Vagina (tissue), 2 donors: Measurements from ENCODE around the gene ITGBL1.

ENCODE experiments used
- POLR2A ChIP-seq, 2 donors: fragments of 450-650 bp; IDR thresholded peaks; one replicate each; pipeline ENCODE4 v1.6.1; 2017; ENCODE audit warnings: antibody characterized with exemption in 2 of 2, mild to moderate bottlenecking in 2 of 2, moderate library complexity in 2 of 2
- TF ChIP-seq, protein P1 (sequence below), 3 experiments: fragments of 450-650 bp in 2 of 3; fragments of 200-600 bp in 1 of 3; sonication (generic) in 1 of 3; IDR thresholded peaks; one replicate each; pipeline ENCODE4 v1.5.1; 2017 to 2019; ENCODE audit warnings: antibody characterized with exemption in 3 of 3, mild to moderate bottlenecking in 2 of 3, moderate library complexity in 2 of 3

- TF ChIP-seq, protein P1, sequence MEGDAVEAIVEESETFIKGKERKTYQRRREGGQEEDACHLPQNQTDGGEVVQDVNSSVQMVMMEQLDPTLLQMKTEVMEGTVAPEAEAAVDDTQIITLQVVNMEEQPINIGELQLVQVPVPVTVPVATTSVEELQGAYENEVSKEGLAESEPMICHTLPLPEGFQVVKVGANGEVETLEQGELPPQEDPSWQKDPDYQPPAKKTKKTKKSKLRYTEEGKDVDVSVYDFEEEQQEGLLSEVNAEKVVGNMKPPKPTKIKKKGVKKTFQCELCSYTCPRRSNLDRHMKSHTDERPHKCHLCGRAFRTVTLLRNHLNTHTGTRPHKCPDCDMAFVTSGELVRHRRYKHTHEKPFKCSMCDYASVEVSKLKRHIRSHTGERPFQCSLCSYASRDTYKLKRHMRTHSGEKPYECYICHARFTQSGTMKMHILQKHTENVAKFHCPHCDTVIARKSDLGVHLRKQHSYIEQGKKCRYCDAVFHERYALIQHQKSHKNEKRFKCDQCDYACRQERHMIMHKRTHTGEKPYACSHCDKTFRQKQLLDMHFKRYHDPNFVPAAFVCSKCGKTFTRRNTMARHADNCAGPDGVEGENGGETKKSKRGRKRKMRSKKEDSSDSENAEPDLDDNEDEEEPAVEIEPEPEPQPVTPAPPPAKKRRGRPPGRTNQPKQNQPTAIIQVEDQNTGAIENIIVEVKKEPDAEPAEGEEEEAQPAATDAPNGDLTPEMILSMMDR (IDR thresholded peaks at IDR 0.05) = no peak
- TF ChIP-seq POLR2A (IDR thresholded peaks at IDR 0.05) = no peak
Observed at GRCh38 chr13:101717353-101717752, 264.9 kb downstream of the ITGBL1 start.
